Measurements from ENCODE around the gene ATAD3B. TPM values are rescaled to one million over a fixed set of nuclear protein-coding genes. Genes with fewer than 3 reads are reported as not detected.
"Not testable (repeated sequence)": the region's sequence is repeated elsewhere in the genome, so short reads cannot be mapped to it uniquely, and the experiment has no call there.

Gene ATAD3B
- total and polyA plus RNA-seq, 2 donors from 2014 or later = 13.3 to 28.8 TPM

DNA sequence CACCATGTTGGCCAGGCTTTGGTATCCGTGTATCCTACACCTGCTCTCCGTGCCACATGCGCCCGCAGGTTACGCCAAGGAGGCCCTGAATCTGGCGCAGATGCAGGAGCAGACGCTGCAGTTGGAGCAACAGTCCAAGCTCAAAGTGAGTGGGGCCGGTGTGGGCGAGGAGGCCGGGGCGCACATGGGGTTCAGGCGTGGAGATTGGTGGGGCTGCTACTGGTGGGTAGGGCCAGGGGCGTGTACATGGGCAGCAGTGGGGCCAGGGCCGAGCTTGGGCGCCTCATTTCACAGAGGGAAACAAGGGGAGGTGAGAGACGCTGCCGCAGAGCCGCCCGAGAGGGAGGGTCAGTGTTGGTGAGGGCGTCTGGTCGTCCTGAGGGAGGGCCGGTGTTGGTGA is 5.6 kb downstream of the ATAD3B start:
- FAIRE-seq = no peak
- TF ChIP-seq, protein P1, sequence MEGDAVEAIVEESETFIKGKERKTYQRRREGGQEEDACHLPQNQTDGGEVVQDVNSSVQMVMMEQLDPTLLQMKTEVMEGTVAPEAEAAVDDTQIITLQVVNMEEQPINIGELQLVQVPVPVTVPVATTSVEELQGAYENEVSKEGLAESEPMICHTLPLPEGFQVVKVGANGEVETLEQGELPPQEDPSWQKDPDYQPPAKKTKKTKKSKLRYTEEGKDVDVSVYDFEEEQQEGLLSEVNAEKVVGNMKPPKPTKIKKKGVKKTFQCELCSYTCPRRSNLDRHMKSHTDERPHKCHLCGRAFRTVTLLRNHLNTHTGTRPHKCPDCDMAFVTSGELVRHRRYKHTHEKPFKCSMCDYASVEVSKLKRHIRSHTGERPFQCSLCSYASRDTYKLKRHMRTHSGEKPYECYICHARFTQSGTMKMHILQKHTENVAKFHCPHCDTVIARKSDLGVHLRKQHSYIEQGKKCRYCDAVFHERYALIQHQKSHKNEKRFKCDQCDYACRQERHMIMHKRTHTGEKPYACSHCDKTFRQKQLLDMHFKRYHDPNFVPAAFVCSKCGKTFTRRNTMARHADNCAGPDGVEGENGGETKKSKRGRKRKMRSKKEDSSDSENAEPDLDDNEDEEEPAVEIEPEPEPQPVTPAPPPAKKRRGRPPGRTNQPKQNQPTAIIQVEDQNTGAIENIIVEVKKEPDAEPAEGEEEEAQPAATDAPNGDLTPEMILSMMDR (IDR thresholded peaks at IDR 0.05; ENCODE audit: borderline replicate concordance, extremely low read depth, insufficient read depth) = no peak
- H3K9ac ChIP-seq (ENCODE audit: low read length in 3 of 3) = no peak overlapping the region

DNA sequence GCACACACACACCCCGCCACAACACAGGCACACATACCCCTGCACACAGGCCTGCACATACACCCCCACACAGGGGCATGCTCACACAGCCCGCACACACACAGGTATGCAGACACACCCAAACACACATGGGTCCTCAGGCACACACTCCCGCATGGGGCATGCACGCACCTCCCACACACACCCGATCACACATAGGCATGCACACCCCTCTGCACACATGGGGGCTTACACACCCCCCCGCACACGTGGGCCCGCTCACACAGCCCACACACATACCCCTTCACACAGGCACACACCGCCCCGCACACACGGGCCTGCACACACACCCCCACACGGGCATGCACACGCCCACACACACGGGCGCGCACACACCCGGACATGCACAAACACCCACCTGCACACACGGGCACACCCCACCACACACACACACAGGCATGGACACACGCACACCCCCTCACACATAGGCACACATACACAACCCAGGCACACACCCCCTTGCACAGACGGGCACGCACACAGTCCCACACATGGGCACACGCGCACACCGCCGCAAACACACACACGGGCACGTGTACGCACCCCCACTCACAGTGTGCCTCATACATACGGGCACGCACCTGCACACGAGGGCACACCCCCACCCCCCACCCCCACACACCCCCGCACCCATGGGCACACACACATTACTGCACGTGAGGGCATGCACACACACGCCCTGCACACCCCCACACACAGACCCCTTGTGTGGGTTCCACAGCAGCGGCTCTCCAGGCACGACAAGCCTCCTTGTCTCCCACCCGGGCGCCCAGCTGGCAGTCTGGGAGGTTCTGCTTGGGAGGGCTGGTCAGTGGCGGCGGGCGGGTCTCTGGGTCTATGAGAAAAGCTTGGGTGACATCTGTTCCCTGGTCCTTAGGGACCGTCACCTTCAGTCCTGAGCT is 8.3 kb downstream of the ATAD3B start:
- Histone ChIP-seq H3K4me1 (ENCODE audit: control insufficient read depth in 2 of 3, insufficient read depth in 2 of 3, low read depth in 1 of 3, low read length in 3 of 3) (no peaks in the 10 kb centered on the region), H3K27me3 (ENCODE audit: control insufficient read depth, insufficient read depth, low read length) (no peaks in the 10 kb centered on the region), H3K9me3 (ENCODE audit: control insufficient read depth in 2 of 3, insufficient read depth in 1 of 3, low read length in 3 of 3) (no peaks in the 10 kb centered on the region), H3K4me3 (ENCODE audit: low read length in 3 of 3) (no peak overlapping the region), H3K36me3 (ENCODE audit: control insufficient read depth in 2 of 3, insufficient read depth in 3 of 3, low read length in 3 of 3) (peaks cover 0 to 17% (median 6%) of the 10 kb centered on the region in 3 donors), H3K9ac (ENCODE audit: low read length in 3 of 3) (no peak overlapping the region), H3K27ac (ENCODE audit: low read depth in 2 of 2, low read length in 2 of 2) (no peak overlapping the region)
- no peak for FAIRE-seq
- TF ChIP-seq, protein P1 (IDR thresholded peaks at IDR 0.05; ENCODE audit: borderline replicate concordance, extremely low read depth, insufficient read depth) = no peak
- intact Hi-C loops (cut with DNase I) = no loop called here
- DNase-seq = no peak

More for the DNA sequence above, 5.6 kb downstream of the ATAD3B start:
- H3K4me1 ChIP-seq (ENCODE audit: control insufficient read depth in 2 of 3, insufficient read depth in 2 of 3, low read depth in 1 of 3, low read length in 3 of 3) = peaks cover 0 to 4% (median 0%) of the 10 kb centered on the region in 3 donors
- H3K9me3 ChIP-seq (ENCODE audit: control insufficient read depth in 2 of 3, insufficient read depth in 1 of 3, low read length in 3 of 3) = no peaks in the 10 kb centered on the region
- H3K27ac ChIP-seq (ENCODE audit: low read depth in 2 of 2, low read length in 2 of 2) = no peak overlapping the region
- no peak for DNase-seq
- H3K4me3 ChIP-seq (ENCODE audit: low read length in 3 of 3) = no peak overlapping the region
- H3K27me3 ChIP-seq (ENCODE audit: control insufficient read depth, insufficient read depth, low read length) = no peaks in the 10 kb centered on the region
- H3K36me3 ChIP-seq (ENCODE audit: control insufficient read depth in 2 of 3, insufficient read depth in 3 of 3, low read length in 3 of 3) = peaks cover 0 to 14% (median 4%) of the 10 kb centered on the region in 3 donors
- intact Hi-C loops (cut with DNase I) = no loop called here

DNA sequence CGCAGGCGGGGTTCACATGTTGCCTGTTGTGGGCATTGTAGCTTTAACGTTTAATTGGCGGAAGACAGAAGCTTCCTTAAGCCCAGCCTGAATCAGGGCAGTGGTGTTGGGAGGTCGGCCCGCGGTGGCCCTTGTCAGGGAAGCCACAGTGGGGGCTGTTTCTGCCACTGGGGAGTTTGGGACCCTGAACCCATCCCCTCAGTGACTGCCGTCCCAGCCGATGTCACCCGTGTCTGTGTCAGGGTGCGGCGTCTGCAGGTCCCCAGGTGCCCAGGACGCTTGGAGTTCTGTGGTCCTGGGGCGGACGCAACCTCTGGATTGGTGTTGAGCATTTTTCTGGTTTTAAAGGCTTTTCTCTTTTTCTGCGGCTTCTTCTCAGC is 8.9 kb downstream of the ATAD3B start:
- H3K27me3 ChIP-seq (ENCODE audit: control insufficient read depth, insufficient read depth, low read length); H3K9me3 ChIP-seq (ENCODE audit: control insufficient read depth in 2 of 3, insufficient read depth in 1 of 3, low read length in 3 of 3); H3K4me1 ChIP-seq (ENCODE audit: control insufficient read depth in 2 of 3, insufficient read depth in 2 of 3, low read depth in 1 of 3, low read length in 3 of 3); intact Hi-C loops (cut with DNase I); H3K4me3 ChIP-seq (ENCODE audit: low read length in 3 of 3); H3K9ac ChIP-seq (ENCODE audit: low read length in 3 of 3); H3K27ac ChIP-seq (ENCODE audit: low read depth in 2 of 2, low read length in 2 of 2); DNase-seq; FAIRE-seq: not testable (repeated sequence)
- peaks cover 0 to 17% (median 6%) of the 10 kb centered on the region in 3 donors for H3K36me3 ChIP-seq (ENCODE audit: control insufficient read depth in 2 of 3, insufficient read depth in 3 of 3, low read length in 3 of 3)

DNA sequence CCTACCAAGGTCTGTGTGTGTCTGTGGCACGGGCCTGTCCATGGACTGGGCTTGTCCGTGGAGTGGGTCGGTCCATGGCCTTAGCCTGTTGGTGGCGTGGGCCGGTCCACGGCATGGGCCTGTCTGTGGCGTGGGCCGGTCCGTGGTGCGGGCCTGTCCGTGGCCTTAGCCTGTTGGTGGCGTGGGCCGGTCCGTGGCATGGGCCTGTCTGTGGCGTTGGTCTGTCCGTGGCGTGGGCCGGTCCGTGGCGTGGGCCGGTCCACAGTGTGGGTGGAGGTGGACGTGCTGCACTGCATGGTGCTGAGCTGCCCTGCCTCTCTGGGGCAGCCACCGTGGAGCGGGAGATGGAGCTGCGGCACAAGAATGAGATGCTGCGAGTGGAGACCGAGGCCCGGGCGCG is 10.2 kb downstream of the ATAD3B start:
- DNase-seq; H3K9me3 ChIP-seq (ENCODE audit: control insufficient read depth in 2 of 3, insufficient read depth in 1 of 3, low read length in 3 of 3); H3K4me3 ChIP-seq (ENCODE audit: low read length in 3 of 3); H3K27me3 ChIP-seq (ENCODE audit: control insufficient read depth, insufficient read depth, low read length); intact Hi-C loops (cut with DNase I); H3K27ac ChIP-seq (ENCODE audit: low read depth in 2 of 2, low read length in 2 of 2); H3K9ac ChIP-seq (ENCODE audit: low read length in 3 of 3); H3K4me1 ChIP-seq (ENCODE audit: control insufficient read depth in 2 of 3, insufficient read depth in 2 of 3, low read depth in 1 of 3, low read length in 3 of 3); FAIRE-seq: not testable (repeated sequence)
- peaks cover 0 to 17% (median 6%) of the 10 kb centered on the region in 3 donors for H3K36me3 ChIP-seq (ENCODE audit: control insufficient read depth in 2 of 3, insufficient read depth in 3 of 3, low read length in 3 of 3)
